ENCODE data around the gene CLEC20A.

DNA sequence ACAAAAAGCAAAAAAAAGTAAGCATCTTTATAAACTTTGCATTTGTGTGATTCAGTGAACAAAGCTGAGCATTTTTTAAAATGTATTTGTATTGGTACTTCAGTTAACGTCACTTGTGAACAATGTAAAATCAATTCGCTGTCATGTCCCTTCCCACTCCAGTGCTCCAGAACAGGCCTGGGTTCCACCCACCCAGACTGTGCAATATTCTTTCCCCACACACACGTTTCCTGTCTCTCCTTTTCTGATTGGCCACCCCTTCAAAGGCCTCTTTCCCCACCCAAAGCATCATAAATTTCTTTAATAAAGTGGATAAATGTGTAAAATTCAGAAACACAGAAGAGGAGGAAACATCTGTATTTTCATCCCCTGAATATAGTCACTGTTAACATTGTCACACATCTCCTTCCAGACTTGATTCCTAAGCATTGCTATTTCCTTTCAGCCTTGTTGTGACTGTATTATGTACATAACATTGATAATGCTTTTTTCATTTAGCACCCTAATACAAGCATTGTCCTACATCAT, 12.0 kb downstream of the CLEC20A start:
- TF ChIP-seq ZNF23 (tag by site-specific recombination; IDR thresholded peaks at IDR 0.05; ENCODE audit: borderline replicate concordance) (no peak), ZNF76 (tag by site-specific recombination; IDR thresholded peaks at IDR 0.05; ENCODE audit: borderline replicate concordance, low read depth) (no peak), ZNF292 (tag by site-specific recombination; IDR thresholded peaks at IDR 0.05; ENCODE audit: borderline replicate concordance, low read depth) (no peak), GLIS2 (tag by site-specific recombination; IDR thresholded peaks at IDR 0.05) (no peak), ZBTB20 (tag by site-specific recombination; IDR thresholded peaks at IDR 0.05) (no peak)
- TF ChIP-seq, protein P1, sequence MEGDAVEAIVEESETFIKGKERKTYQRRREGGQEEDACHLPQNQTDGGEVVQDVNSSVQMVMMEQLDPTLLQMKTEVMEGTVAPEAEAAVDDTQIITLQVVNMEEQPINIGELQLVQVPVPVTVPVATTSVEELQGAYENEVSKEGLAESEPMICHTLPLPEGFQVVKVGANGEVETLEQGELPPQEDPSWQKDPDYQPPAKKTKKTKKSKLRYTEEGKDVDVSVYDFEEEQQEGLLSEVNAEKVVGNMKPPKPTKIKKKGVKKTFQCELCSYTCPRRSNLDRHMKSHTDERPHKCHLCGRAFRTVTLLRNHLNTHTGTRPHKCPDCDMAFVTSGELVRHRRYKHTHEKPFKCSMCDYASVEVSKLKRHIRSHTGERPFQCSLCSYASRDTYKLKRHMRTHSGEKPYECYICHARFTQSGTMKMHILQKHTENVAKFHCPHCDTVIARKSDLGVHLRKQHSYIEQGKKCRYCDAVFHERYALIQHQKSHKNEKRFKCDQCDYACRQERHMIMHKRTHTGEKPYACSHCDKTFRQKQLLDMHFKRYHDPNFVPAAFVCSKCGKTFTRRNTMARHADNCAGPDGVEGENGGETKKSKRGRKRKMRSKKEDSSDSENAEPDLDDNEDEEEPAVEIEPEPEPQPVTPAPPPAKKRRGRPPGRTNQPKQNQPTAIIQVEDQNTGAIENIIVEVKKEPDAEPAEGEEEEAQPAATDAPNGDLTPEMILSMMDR (tag by site-specific recombination; IDR thresholded peaks at IDR 0.05): no peak
- TF ChIP-seq, protein P2, sequence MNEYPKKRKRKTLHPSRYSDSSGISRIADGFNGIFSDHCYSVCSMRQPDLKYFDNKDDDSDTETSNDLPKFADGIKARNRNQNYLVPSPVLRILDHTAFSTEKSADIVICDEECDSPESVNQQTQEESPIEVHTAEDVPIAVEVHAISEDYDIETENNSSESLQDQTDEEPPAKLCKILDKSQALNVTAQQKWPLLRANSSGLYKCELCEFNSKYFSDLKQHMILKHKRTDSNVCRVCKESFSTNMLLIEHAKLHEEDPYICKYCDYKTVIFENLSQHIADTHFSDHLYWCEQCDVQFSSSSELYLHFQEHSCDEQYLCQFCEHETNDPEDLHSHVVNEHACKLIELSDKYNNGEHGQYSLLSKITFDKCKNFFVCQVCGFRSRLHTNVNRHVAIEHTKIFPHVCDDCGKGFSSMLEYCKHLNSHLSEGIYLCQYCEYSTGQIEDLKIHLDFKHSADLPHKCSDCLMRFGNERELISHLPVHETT (tag by site-specific recombination; IDR thresholded peaks at IDR 0.05): no peak
- TF ChIP-seq, protein P3, sequence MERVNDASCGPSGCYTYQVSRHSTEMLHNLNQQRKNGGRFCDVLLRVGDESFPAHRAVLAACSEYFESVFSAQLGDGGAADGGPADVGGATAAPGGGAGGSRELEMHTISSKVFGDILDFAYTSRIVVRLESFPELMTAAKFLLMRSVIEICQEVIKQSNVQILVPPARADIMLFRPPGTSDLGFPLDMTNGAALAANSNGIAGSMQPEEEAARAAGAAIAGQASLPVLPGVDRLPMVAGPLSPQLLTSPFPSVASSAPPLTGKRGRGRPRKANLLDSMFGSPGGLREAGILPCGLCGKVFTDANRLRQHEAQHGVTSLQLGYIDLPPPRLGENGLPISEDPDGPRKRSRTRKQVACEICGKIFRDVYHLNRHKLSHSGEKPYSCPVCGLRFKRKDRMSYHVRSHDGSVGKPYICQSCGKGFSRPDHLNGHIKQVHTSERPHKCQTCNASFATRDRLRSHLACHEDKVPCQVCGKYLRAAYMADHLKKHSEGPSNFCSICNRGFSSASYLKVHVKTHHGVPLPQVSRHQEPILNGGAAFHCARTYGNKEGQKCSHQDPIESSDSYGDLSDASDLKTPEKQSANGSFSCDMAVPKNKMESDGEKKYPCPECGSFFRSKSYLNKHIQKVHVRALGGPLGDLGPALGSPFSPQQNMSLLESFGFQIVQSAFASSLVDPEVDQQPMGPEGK (tag by site-specific recombination; IDR thresholded peaks at IDR 0.05): no peak
